ENCODE measurements around the gene LRRC8D. TPM values are rescaled to one million over a fixed set of nuclear protein-coding genes. Genes with fewer than 3 reads are reported as not detected.

LRRC8D gene
- total RNA-seq, 1 donor from 2014 or later = 36.0 TPM

DNA sequence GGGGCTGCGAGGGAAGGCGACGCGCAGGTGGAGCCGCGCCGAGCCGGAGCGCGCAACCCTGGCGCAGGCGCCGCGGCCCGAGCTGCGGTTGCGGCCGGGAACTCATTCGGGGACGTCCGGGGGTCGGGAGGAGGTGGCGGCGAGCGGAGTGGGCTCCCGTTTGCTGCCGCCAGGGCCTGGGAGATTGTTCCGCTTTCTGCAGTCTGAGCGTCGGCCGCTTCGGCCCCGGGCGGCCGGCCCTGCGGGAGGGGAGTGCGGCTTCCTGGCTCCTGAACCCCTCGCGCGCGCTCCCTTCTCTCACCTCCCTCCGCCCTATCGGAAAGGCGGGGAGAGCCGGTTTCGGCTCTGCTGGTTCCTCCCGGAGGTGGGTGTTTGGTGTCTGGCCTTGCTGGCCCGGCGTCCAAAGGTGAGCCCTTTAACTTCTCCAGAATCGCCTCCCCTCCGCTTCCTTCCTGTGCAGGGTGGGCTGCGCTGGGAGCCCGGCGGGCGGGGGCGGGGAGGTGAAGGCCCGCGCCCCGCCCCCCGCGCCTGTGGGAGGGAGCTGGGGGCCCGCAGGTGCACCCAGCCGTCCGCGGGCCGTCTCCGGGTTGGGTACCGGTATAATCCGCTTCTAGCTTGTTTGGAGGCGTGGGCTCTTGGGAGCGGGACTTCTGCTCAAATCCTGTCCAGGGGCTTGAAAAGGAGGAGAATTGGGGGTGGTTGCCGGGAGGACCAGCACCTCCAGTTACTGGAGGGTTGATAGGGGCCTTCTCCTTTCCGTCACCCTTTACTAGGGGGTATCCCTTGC is 683 bp downstream of the LRRC8D start:
- H3K36me3 Mint-ChIP-seq (ENCODE audit: low read depth) = peaks cover 12% of the 10 kb centered on the region
- ChIA-PET POLR2A (interaction anchor here (0.7 to 4.0 kb wide), 19 partner anchors 9 to 297 kb away, joined by 3 to 81 read pairs (median 5); partner anchors contain the start of genes LRRC8B and ZNF326), CTCF (interaction anchor here (2.6 to 2.9 kb wide), 3 partner anchors 18 to 166 kb away, joined by 7 to 14 read pairs (median 9); no protein-coding TSS in a partner anchor)
- H3K27me3 Mint-ChIP-seq = no peaks in the 10 kb centered on the region
- TF ChIP-seq CTCF (IDR thresholded peaks at IDR 0.05) = no peak
- ATAC-seq (ENCODE audit: low read depth) (peak; percentile 67), DNase-seq (peak; percentile 76)
- H3K4me3 Mint-ChIP-seq = peak overlapping the region; percentile 95
- no peaks in the 10 kb centered on the region for H3K9me3 Mint-ChIP-seq
- intact Hi-C loops (cut with micrococcal nuclease) = loop anchor here (1.0 to 2.0 kb wide), 7 partner anchors 17 to 297 kb away; partner anchors contain the start of genes LRRC8B, LRRC8C and ZNF326
- peaks cover 43% of the 10 kb centered on the region for H3K4me1 Mint-ChIP-seq
- peak overlapping the region; percentile 96 for H3K27ac Mint-ChIP-seq

DNA sequence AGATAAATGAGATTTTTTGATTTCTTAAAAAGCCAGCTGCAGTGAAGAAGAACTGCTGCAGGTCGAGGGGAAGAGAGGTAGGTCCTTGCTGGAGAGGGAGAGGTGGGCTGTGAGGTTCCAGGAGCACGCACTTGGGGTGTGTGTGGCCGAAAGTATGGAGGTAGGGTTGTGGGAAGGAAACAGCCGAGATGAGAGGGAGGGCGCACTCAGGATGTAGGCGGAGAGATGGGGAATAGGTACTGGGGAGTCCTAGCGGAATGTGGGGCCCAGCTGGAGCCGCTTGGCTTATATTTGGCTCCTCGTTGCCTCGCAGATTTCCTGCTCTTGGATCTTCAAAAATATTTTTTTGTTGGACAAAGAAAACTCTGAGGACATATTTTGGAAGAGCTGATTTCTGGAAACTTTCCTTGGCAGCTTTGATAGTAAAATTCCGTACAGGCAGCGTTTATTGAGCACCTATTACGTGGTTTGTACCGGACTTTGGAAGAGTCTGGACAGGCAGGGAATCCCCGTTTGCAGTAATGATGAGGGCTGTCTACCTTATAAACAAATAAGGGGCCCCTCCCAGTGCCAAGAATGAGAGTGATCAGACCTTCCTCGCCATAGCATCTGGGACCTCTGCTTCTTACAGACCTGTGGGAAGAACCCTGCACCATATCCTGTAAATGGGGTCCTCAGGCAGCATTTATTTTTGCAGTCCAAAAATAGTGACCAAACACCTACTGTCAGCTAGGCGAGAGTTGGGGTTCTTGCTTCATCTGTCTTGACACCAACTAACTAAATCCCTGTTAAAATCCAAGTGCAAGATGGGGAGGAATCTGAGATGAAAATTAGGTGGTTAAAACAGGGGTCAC is 1.5 kb downstream of the LRRC8D start:
- intact Hi-C loops (cut with micrococcal nuclease) = no loop called here
- ATAC-seq (ENCODE audit: low read depth) = no peak

GRCh38 chr1:89822999-89823628 is 2.3 kb downstream of the LRRC8D start:
- Mint-ChIP-seq H3K4me1 (peaks cover 43% of the 10 kb centered on the region), H3K27ac (peak overlapping the region; percentile 96), H3K36me3 (ENCODE audit: low read depth) (peaks cover 18% of the 10 kb centered on the region), H3K9me3 (no peaks in the 10 kb centered on the region), H3K4me3 (peak overlapping the region; percentile 95), H3K27me3 (no peaks in the 10 kb centered on the region)
- no peak for ATAC-seq (ENCODE audit: low read depth)
- ChIA-PET CTCF (interaction anchor here (0.9 to 1.7 kb wide), 3 partner anchors 18 to 58 kb away, joined by 3 to 7 read pairs (median 3); no protein-coding TSS in a partner anchor), POLR2A (interaction anchor here (4.0 kb wide), 1 partner anchor 20 kb away, joined by 81 read pairs; no protein-coding TSS in a partner anchor)
- intact Hi-C loops (cut with micrococcal nuclease) = no loop called here
- no peak for DNase-seq
- no peak for TF ChIP-seq CTCF (IDR thresholded peaks at IDR 0.05)

More for the DNA sequence above, 1.5 kb downstream of the LRRC8D start:
- Mint-ChIP-seq H3K9me3 (no peaks in the 10 kb centered on the region), H3K36me3 (ENCODE audit: low read depth) (peaks cover 12% of the 10 kb centered on the region), H3K27ac (peak overlapping the region; percentile 96), H3K27me3 (no peaks in the 10 kb centered on the region), H3K4me3 (peak overlapping the region; percentile 95), H3K4me1 (peaks cover 43% of the 10 kb centered on the region)
- no peak for DNase-seq
- ChIA-PET POLR2A (interaction anchor here (0.7 to 4.0 kb wide), 17 partner anchors 10 to 298 kb away, joined by 3 to 81 read pairs (median 5); partner anchors contain the start of genes LRRC8B and ZNF326), CTCF (interaction anchor here (0.9 to 2.9 kb wide), 3 partner anchors 18 to 59 kb away, joined by 3 to 14 read pairs (median 9); no protein-coding TSS in a partner anchor)
- no peak for TF ChIP-seq CTCF (IDR thresholded peaks at IDR 0.05)

GRCh38 chr1:89823679-89824292 is 3.0 kb downstream of the LRRC8D start:
- H3K9me3 Mint-ChIP-seq = no peaks in the 10 kb centered on the region
- DNase-seq = no peak
- no peak for ATAC-seq (ENCODE audit: low read depth)
- intact Hi-C loops (cut with micrococcal nuclease) = no loop called here
- H3K27me3 Mint-ChIP-seq = no peaks in the 10 kb centered on the region
- no peak for TF ChIP-seq CTCF (IDR thresholded peaks at IDR 0.05)
- CTCF ChIA-PET = interaction anchor here (0.9 to 1.7 kb wide), 2 partner anchors 19 kb away, joined by 3 to 7 read pairs; no protein-coding TSS in a partner anchor
- peak overlapping the region; percentile 16 for H3K4me3 Mint-ChIP-seq
- POLR2A ChIA-PET = interaction anchor here (4.0 kb wide), 1 partner anchor 19 kb away, joined by 81 read pairs; no protein-coding TSS in a partner anchor
- H3K4me1 Mint-ChIP-seq = peaks cover 43% of the 10 kb centered on the region
- H3K27ac Mint-ChIP-seq = peak overlapping the region; percentile 54
- peaks cover 21% of the 10 kb centered on the region for H3K36me3 Mint-ChIP-seq (ENCODE audit: low read depth)

Measured in activated B cell treated with CpG ODN at 0.5 μM for 24 hours (primary cell).